Neutrophil (primary cell): ENCODE data around the gene CERS6.

ENCODE experiments used
- H3K27ac ChIP-seq: fragments of 200-600 bp; sonication (generic); 2 replicates; pipeline ENCODE4 v1.5.1; 2016; ENCODE audit warnings: mild to moderate bottlenecking, moderate library complexity
- H3K27me3 ChIP-seq: fragments of 200-600 bp; sonication (generic); 2 replicates; pipeline ENCODE4 v1.6.0; 2016; ENCODE audit warnings: mild to moderate bottlenecking
- H3K36me3 ChIP-seq: fragments of 200-600 bp; sonication (generic); 2 replicates; pipeline ENCODE4 v1.5.1; 2017
- H3K4me1 ChIP-seq, 2 experiments: fragments of 200-600 bp in 1 of 2; sonication (generic) in 1 of 2; 1 replicate in 1 of 2; 2 replicates in 1 of 2; pipeline versions ENCODE4 v1.5.1 to v1.6.1; 2013 to 2016; ENCODE audit warnings: low read depth in 1 of 2, low read length in 1 of 2, mild to moderate bottlenecking in 1 of 2, moderate library complexity in 1 of 2; ENCODE audit not compliant: control insufficient read depth in 1 of 2, insufficient read depth in 1 of 2
- H3K4me3 ChIP-seq, 2 experiments: fragments of 200-600 bp in 1 of 2; sonication (generic) in 1 of 2; 1 replicate in 1 of 2; 2 replicates in 1 of 2; pipeline ENCODE4 v1.5.1; 2013 to 2016; ENCODE audit warnings: low read depth in 1 of 2, low read length in 1 of 2, mild to moderate bottlenecking in 1 of 2, moderate library complexity in 1 of 2
- H3K9me3 ChIP-seq: fragments of 200-600 bp; sonication (generic); 2 replicates; pipeline ENCODE4 v1.5.1; 2016
- CTCF ChIP-seq: fragments of 200-600 bp; sonication (generic); IDR thresholded peaks from 2 replicates; pipeline ENCODE4 v1.5.1; 2016; ENCODE audit warnings: antibody characterized with exemption

CERS6 gene

DNA sequence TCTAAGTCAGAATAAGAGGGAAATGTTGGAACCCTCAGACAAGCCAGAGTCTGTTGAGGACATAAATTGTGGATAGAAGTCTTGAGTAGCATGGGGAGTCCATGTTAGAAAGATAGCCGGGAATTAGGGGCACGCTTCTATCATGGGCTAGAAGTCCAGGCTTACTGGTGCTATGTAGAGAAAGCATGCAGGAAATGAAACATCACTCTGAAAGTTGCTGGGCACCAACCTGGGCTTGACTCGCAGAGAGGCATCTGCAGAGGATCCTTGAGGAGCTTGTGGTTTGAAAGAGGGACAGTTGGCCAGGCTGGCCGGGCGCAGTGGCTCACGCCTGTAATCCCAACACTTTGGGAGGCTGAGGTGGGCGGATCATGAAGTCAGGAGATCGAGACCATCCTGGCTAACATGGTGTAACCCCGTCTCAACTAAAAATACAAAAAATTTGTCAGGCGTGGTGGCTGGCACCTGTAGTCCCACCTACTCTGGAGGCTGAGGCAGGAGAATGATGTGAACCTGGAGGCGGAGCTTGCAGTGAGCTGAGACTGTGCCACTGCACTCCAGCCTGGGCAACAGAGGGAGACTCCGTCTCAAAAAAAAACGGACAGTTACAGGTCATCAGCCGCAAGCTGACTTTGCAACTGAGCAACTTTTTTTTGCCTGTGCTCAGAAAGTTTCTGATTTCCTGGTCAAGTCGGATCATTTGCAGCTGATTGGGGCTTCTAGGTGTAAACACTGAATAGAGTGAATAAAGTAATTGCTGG is 24.9 kb downstream of the CERS6 start:
- no peak for TF ChIP-seq CTCF
- Histone ChIP-seq H3K4me3 (no peak overlapping the region), H3K9me3 (no peaks in the 10 kb centered on the region), H3K4me1 (peaks cover 0 to 7% of the 10 kb centered on the region in 2 experiments), H3K27me3 (no peaks in the 10 kb centered on the region), H3K27ac (no peak overlapping the region), H3K36me3 (no peaks in the 10 kb centered on the region)

DNA sequence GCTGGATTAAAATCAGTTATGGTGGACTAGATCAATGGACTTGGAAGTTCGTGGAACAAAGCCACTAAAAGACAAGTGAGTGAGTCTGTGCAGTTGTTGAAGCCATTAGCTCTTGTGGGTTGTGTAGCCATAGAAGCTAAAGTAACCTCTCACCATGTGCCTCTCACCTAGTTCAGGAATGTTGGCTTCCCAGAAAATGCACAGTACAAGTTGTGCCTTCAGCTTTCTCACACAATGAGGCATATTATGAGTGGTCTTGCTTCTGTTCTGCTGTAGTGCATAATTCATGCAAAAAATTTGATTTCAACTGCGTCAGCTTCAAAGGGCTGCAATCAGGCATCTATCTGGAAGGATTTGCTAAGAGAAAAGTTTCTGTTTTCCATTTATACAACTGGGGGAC is 26.2 kb downstream of the CERS6 start:
- no peak overlapping the region for H3K27ac ChIP-seq
- H3K9me3 ChIP-seq: no peaks in the 10 kb centered on the region
- TF ChIP-seq CTCF: no peak
- peaks cover 0 to 7% of the 10 kb centered on the region in 2 experiments for H3K4me1 ChIP-seq
- no peaks in the 10 kb centered on the region for H3K36me3 ChIP-seq
- no peaks in the 10 kb centered on the region for H3K27me3 ChIP-seq
- no peak overlapping the region for H3K4me3 ChIP-seq

DNA sequence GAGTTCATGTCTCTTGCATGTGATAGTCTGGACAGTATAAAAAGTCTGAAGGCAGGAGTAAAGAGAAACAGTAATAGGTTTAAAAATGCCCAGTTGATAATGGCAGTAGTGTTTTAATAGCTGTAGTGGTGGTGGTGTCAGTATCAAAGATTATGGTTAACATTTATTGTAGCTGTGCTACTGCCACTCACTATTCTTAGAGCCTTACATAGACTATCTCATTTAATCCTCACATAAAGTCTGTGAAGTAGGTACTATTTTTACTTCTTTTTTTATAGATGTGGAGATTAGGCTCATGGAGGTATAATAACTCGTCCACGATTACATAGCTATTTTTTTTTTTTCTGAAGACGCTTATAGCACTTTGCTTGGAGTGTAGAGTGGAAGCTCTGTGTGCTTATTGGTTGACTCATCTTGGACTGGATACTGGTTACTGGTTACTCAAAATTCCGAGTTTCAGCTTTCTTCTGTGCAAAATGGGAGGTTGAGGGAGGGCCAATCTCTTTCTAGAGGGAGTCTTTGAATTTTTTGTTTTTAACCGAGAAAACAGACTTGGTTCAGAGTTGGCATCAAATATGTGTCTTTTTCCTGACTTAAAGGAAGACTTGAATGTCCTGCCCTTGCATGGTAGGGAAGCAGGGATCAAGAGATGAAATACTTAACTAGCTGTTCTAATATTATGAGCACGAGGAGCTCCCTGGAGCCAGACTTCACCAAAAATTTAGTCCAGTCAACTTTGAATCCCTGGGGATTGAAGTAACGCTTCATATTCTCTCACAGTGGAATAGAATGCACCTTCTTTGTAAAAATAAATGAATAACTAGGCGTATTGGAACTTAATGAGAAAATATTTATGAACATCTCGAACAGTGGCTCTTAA is 27.1 kb downstream of the CERS6 start:
- TF ChIP-seq CTCF: no peak
- Histone ChIP-seq H3K27me3 (no peaks in the 10 kb centered on the region), H3K36me3 (no peaks in the 10 kb centered on the region), H3K9me3 (no peaks in the 10 kb centered on the region), H3K4me1 (peaks cover 0 to 7% of the 10 kb centered on the region in 2 experiments), H3K4me3 (no peak overlapping the region), H3K27ac (no peak overlapping the region)

DNA sequence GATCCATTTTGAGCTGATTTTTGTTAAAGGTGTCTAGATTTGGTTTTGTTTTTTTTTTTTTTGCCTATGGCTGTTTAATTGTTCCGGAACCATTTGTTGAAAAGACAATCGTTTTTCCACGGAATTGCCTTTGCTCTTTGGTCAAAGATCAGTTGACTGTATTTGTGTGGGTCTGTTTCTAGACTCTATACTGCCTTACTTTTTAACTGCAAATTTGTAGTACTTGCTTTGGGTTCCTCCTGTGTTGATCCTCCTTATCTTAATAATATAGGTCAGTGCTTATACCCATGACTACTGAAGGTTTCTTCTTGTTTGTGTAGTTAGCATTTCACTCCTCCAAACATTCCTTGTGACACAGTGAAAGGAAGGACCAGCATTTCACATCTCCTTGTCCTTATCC is 30.4 kb downstream of the CERS6 start:
- Histone ChIP-seq H3K4me1 (peaks cover 19 to 21% of the 10 kb centered on the region in 2 experiments), H3K27ac (no peak overlapping the region), H3K27me3 (no peaks in the 10 kb centered on the region), H3K4me3 (no peak overlapping the region), H3K36me3 (no peaks in the 10 kb centered on the region), H3K9me3 (no peaks in the 10 kb centered on the region)
- no peak for TF ChIP-seq CTCF

DNA sequence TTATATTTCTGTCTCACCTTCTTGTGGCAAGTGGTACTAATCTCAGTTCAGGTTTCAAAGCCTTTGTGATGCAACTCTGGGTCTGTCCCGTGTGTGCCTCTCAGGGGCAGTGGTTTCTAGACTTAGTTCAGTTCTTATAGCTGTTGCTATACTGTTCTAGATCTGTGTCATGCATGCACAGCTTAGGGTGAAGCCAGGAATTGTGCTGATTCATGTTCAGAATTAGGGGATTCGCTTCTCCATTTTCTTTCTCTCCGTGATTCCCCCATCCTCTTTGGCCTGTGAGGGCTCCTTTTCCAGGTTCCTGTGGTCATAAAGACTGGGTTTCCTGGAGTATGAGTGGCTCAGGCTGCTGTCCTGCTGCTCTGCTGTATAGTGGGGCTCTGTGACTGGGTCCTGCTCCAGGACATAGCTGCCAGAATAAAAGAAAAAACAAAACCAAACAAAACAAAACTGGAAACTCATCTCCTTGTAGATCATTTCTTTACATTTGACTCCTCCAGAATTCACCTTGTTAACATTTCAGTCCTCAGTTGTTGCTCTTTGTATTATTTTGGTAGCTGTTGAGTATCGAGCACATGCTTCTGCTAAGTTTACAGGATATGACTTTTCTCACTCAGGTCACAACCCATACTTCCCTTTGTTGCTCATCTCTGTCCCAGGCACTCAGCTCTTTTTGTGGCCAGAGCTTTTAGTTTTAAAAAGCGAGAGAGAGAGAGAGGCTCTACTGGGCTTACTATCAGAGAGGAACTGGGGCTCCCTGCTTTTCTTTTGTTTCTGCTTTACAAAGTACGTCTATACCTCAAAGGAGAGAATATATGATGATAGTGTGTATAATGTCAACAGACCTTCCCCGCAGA is 34.2 kb downstream of the CERS6 start:
- H3K4me3 ChIP-seq: peak overlapping the region; percentile 53 to 61
- no peak for TF ChIP-seq CTCF
- H3K27me3 ChIP-seq: no peaks in the 10 kb centered on the region
- peak overlapping the region; percentile 84 for H3K27ac ChIP-seq
- no peaks in the 10 kb centered on the region for H3K36me3 ChIP-seq
- H3K4me1 ChIP-seq: peaks cover 19% of the 10 kb centered on the region in 2 experiments
- no peaks in the 10 kb centered on the region for H3K9me3 ChIP-seq
